Panc1 (cell line): ENCODE data around the gene NFE2L3. TPM values are rescaled to one million over a fixed set of nuclear protein-coding genes. Genes with fewer than 3 reads are reported as not detected.
"Not testable (repeated sequence)": the region's sequence is repeated elsewhere in the genome, so short reads cannot be mapped to it uniquely, and the experiment has no call there.

Experiments used
- ATAC-seq: fragments of 200-7000 bp; cut with Tn5 transposase; 2 replicates; pipeline ENCODE4 v1.9.1; 2020; ENCODE audit warnings: mild to moderate bottlenecking, moderate library complexity
- BruUV-seq: library from RNA; stranded (reverse); fragments of 400-500 nt; replicated peaks from 2 replicates; lab custom pipeline; 2021; lab: Mats Ljungman, UMichigan
- CTCF ChIA-PET: fragments of 300-600 bp; sonication (Branson Sonifier 250); formaldehyde crosslinking; loops from one replicate; lab custom pipeline; 2022; ENCODE audit warnings: antibody characterized with exemption; lab: Charles Lee
- POLR2A ChIA-PET: fragments of 300-600 bp; sonication (Branson Sonifier 250); formaldehyde crosslinking; loops from one replicate; lab custom pipeline; 2022; ENCODE audit warnings: antibody characterized with exemption; lab: Charles Lee
- DNase-seq: peaks from one replicate; pipeline ENCODE4 v3.0.0-alpha.2; 2010; ENCODE audit warnings: low read depth, low spot score
- H3K27ac ChIP-seq: 2 replicates; pipeline ENCODE4 v1.5.1; 2011; ENCODE audit warnings: mild to moderate bottlenecking, low read length, inconsistent platforms
- H3K27me3 ChIP-seq: fragments of 200-500 bp; sonication (Bioruptor generic); 2 replicates; pipeline ENCODE4 v1.6.0; 2014; ENCODE audit warnings: low read length, inconsistent platforms; ENCODE audit not compliant: control insufficient read depth, insufficient read depth
- H3K36me3 ChIP-seq: fragments of 200-500 bp; sonication (Bioruptor generic); 2 replicates; pipeline ENCODE4 v1.5.1; 2014; ENCODE audit warnings: inconsistent platforms, mild to moderate bottlenecking, low read length, moderate library complexity; ENCODE audit not compliant: control insufficient read depth, insufficient read depth
- H3K4me1 ChIP-seq: 2 replicates; pipeline ENCODE4 v1.5.1; 2011; ENCODE audit warnings: inconsistent platforms, mild to moderate bottlenecking, low read length, moderate library complexity; ENCODE audit not compliant: control insufficient read depth, insufficient read depth
- H3K4me3 ChIP-seq, 2 experiments: 2 replicates each; pipeline ENCODE4 v1.5.1; 2011 to 2012; ENCODE audit warnings: low read depth in 2 of 2, low read length in 2 of 2, mild to moderate bottlenecking in 2 of 2, inconsistent platforms in 1 of 2, moderate library complexity in 1 of 2
- H3K9me3 ChIP-seq: fragments of 200-500 bp; sonication (Bioruptor generic); 2 replicates; pipeline ENCODE4 v1.5.1; 2014; ENCODE audit warnings: low read depth, mild to moderate bottlenecking, inconsistent platforms, low read length, moderate library complexity; ENCODE audit not compliant: control insufficient read depth, insufficient read depth
- CTCF ChIP-seq: fragments of 450-650 bp; IDR thresholded peaks from 2 replicates; pipeline ENCODE4 v1.5.1; 2017; ENCODE audit warnings: mild to moderate bottlenecking
- POLR2AphosphoS5 ChIP-seq: IDR thresholded peaks from 2 replicates; pipeline ENCODE4 v1.6.1; 2012; ENCODE audit warnings: mild to moderate bottlenecking, low read depth, low read length, moderate library complexity
- SIN3A ChIP-seq: IDR thresholded peaks from 2 replicates; pipeline ENCODE4 v1.6.1; 2012; ENCODE audit warnings: low read depth, mild to moderate bottlenecking, low read length, moderate library complexity, borderline replicate concordance; ENCODE audit not compliant: insufficient read depth
- TCF7L2 ChIP-seq: IDR thresholded peaks from 2 replicates; pipeline ENCODE4 v1.6.1; 2011; ENCODE audit warnings: mild to moderate bottlenecking, low read depth, low read length, inconsistent platforms
- in situ Hi-C: cut with HindIII; loops from 2 replicates; pipeline ENCODE4 v1.10.0; 2016; ENCODE audit warnings: low sequenced_read_pairs, low pct_unique_long_range_greater_than_20kb
- intact Hi-C: fragments of 100-400 bp; cut with micrococcal nuclease; formaldehyde crosslinking; loops from one replicate; pipeline ENCODE4 v1.10.0; 2022; ENCODE audit not compliant: unreplicated experiment
- total RNA-seq: library from RNA; stranded (reverse); gene quantifications from one replicate; pipeline ENCODE4 v1.2.1, GENCODE V29; 2021; ENCODE audit not compliant: unreplicated experiment
- TF ChIP-seq, protein P1 (sequence below), 2 experiments: IDR thresholded peaks; 2 replicates each; pipeline ENCODE4 v1.6.1; 2011 to 2012; ENCODE audit warnings: low read depth in 2 of 2, control low read depth in 1 of 2, low read length in 1 of 2, mild to moderate bottlenecking in 1 of 2, moderate library complexity in 1 of 2; ENCODE audit not compliant: insufficient read depth in 1 of 2

Gene NFE2L3
- total RNA-seq, 1 experiment from 2014 or later = 78.5 TPM

DNA sequence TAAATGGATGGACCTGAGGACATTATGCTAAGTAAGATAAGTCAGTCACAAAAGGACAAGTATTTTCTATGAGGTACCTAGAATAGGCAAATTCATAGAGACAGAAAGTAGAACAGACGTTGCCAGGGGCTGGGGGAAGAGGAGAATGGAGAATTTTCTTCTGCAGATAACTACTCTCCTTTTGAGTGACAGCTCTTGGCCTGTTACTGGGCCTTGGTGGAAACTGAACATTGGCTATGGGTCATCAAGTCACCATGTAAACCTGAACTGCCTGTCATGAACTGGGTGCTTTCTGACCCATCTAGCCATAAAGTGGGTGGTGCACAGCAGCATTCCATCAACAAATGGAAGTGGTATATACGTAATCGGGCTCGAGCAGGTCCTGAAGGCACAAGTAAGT lies 29.3 kb upstream of the NFE2L3 start:
- no peak overlapping the region for H3K27ac ChIP-seq
- no peaks in the 10 kb centered on the region for H3K9me3 ChIP-seq
- no peaks in the 10 kb centered on the region for H3K36me3 ChIP-seq
- DNase-seq = no peak
- no peak overlapping the region for H3K4me3 ChIP-seq
- ChIA-PET POLR2A (no interaction called here), CTCF (no interaction called here)
- BruUV-seq = no TSS peak
- no peak for ATAC-seq
- peaks cover 2% of the 10 kb centered on the region; the same call in 1 of the 2 replicates for H3K27me3 ChIP-seq
- TF ChIP-seq SIN3A (no peak), POLR2AphosphoS5 (no peak), CTCF (no peak), TCF7L2 (no peak)
- TF ChIP-seq, protein P1, sequence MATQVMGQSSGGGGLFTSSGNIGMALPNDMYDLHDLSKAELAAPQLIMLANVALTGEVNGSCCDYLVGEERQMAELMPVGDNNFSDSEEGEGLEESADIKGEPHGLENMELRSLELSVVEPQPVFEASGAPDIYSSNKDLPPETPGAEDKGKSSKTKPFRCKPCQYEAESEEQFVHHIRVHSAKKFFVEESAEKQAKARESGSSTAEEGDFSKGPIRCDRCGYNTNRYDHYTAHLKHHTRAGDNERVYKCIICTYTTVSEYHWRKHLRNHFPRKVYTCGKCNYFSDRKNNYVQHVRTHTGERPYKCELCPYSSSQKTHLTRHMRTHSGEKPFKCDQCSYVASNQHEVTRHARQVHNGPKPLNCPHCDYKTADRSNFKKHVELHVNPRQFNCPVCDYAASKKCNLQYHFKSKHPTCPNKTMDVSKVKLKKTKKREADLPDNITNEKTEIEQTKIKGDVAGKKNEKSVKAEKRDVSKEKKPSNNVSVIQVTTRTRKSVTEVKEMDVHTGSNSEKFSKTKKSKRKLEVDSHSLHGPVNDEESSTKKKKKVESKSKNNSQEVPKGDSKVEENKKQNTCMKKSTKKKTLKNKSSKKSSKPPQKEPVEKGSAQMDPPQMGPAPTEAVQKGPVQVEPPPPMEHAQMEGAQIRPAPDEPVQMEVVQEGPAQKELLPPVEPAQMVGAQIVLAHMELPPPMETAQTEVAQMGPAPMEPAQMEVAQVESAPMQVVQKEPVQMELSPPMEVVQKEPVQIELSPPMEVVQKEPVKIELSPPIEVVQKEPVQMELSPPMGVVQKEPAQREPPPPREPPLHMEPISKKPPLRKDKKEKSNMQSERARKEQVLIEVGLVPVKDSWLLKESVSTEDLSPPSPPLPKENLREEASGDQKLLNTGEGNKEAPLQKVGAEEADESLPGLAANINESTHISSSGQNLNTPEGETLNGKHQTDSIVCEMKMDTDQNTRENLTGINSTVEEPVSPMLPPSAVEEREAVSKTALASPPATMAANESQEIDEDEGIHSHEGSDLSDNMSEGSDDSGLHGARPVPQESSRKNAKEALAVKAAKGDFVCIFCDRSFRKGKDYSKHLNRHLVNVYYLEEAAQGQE (IDR thresholded peaks at IDR 0.05; ENCODE audit: insufficient read depth in 1 of 2, low read depth in 2 of 2, low read length in 1 of 2) = no peak
- intact Hi-C loops = no loop called here
- no peaks in the 10 kb centered on the region for H3K4me1 ChIP-seq
- in situ Hi-C loops = no loop called here

DNA sequence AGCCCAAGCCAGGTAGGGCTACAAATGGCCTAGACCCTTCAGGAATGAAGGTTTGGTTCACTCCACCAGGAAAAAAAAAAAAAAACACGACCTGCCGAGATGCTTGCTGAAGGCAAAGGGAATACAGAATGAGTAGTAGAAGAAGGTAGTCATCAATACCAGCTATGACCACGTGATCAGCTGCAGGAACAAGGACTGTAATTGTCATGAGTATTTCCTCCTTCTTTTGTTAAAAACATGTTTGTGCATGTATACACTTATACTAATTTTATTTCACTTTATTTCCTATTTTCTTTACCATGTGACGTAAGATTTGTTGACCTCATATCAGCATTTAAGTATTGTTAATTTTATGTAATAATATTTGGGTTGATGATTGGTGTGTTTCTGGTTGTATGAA lies 27.2 kb upstream of the NFE2L3 start:
- ATAC-seq, CTCF ChIA-PET, in situ Hi-C loops, H3K27me3 ChIP-seq, H3K9me3 ChIP-seq, BruUV-seq, intact Hi-C loops, POLR2A ChIA-PET, DNase-seq, H3K4me3 ChIP-seq, H3K36me3 ChIP-seq, H3K4me1 ChIP-seq, H3K27ac ChIP-seq: not testable (repeated sequence)

- DNase-seq (no peak), ATAC-seq (no peak)
- H3K4me1 ChIP-seq = no peaks in the 10 kb centered on the region
- in situ Hi-C loops (no loop called here), intact Hi-C loops (no loop called here)
- H3K27me3 ChIP-seq = no peaks in the 10 kb centered on the region
- no peak overlapping the region for H3K4me3 ChIP-seq
- TF ChIP-seq POLR2AphosphoS5 (no peak), CTCF (no peak), TCF7L2 (no peak), SIN3A (no peak)
- TF ChIP-seq, protein P1 (IDR thresholded peaks at IDR 0.05; ENCODE audit: insufficient read depth in 1 of 2, low read depth in 2 of 2, low read length in 1 of 2) = no peak
- no peaks in the 10 kb centered on the region for H3K36me3 ChIP-seq
- H3K9me3 ChIP-seq = no peaks in the 10 kb centered on the region
- ChIA-PET CTCF (interaction anchor here (0.9 kb wide), 1 partner anchor 274 kb away, joined by 4 read pairs; no protein-coding TSS in a partner anchor), POLR2A (no interaction called here)
- no TSS peak for BruUV-seq
- no peak overlapping the region for H3K27ac ChIP-seq
Measured at GRCh38 chr7:26127411-26127810, 24.6 kb upstream of the NFE2L3 start.
